H1 (cell line): Measurements from ENCODE around the gene CSRP1. TPM values are rescaled to one million over a fixed set of nuclear protein-coding genes. Genes with fewer than 3 reads are reported as not detected.

Experiments used
- CBX8 ChIP-seq: fragments of 300-800, 300-1000 bp; sonication (generic); IDR thresholded peaks from 2 replicates; pipeline ENCODE4 v1.7.1; 2016; ENCODE audit warnings: low read depth, low read length, borderline replicate concordance
- CHD7 ChIP-seq: fragments of 300-600 bp; sonication (generic); IDR thresholded peaks from 2 replicates; pipeline ENCODE4 v1.7.1; 2012; ENCODE audit warnings: low read length, moderate library complexity, mild to moderate bottlenecking, inconsistent platforms; ENCODE audit not compliant: insufficient replicate concordance
- CREB1 ChIP-seq: IDR thresholded peaks from 2 replicates; pipeline ENCODE4 v1.6.1; 2012; ENCODE audit warnings: inconsistent platforms
- CTBP2 ChIP-seq: IDR thresholded peaks from 2 replicates; pipeline ENCODE4 v1.7.0; 2011; ENCODE audit warnings: borderline replicate concordance, mild to moderate bottlenecking, moderate library complexity, mixed read lengths, low read length; ENCODE audit not compliant: insufficient read depth, insufficient read length
- POLR2AphosphoS5 ChIP-seq: IDR thresholded peaks from 2 replicates; pipeline ENCODE4 v1.6.1; 2011; ENCODE audit warnings: low read depth, low read length
- RFX5 ChIP-seq: IDR thresholded peaks from 2 replicates; pipeline ENCODE4 v1.6.1; 2011; ENCODE audit warnings: low read depth, low read length, improper control_type of control experiment, borderline replicate concordance
- SIN3A ChIP-seq, 2 experiments: IDR thresholded peaks in 1 of 2; conservative IDR thresholded peaks in 1 of 2; 2 replicates each; pipeline ENCODE4 v1.6.1; 2011 to 2012; ENCODE audit warnings: low read length in 2 of 2, improper control_type of control experiment in 1 of 2, low read depth in 1 of 2, mild to moderate bottlenecking in 1 of 2
- SRF ChIP-seq: IDR thresholded peaks from 2 replicates; pipeline ENCODE4 v1.6.1; 2011; ENCODE audit warnings: mild to moderate bottlenecking, low read depth, low read length, moderate library complexity
- polyA plus RNA-seq, 7 experiments: library from polyadenylated mRNA; depleted of rRNA in 3 of 7; stranded (reverse) in 5 of 7; unstranded in 2 of 7; fragments of >200 nt in 5 of 7; fragments of 200-250 nt in 2 of 7; gene quantifications; 1 replicate in 5 of 7; 2 replicates in 1 of 7; 4 replicates in 1 of 7; pipeline versions ENCODE4 v1.2.1 to v1.2.3, GENCODE V29; 2011 to 2013; ENCODE audit warnings: missing spikeins in 2 of 7, mixed read lengths in 2 of 7
- total RNA-seq: library from RNA; stranded (reverse); fragmentation: NEBNext Ultra II Directional; extraction: Animal tissue kit (Norgen Biotek cat#: 25700); gene quantifications from 2 replicates; pipeline ENCODE4 v1.2.1, GENCODE V29; 2021

The CSRP1 gene
- total and polyA plus RNA-seq, 2 of the 8 experiments (the other 6 are each of a cell fraction or from before 2014, with no cell fraction given) = 14.2 to 22.3 TPM

- TF ChIP-seq CHD7 = no peak
- no peak for TF ChIP-seq SIN3A (conservative IDR thresholded peaks at IDR 0.05 in 1 of 2, IDR thresholded peaks at IDR 0.05 in 1 of 2; ENCODE audit: low read depth in 1 of 2, low read length in 2 of 2)
- no peak for TF ChIP-seq RFX5
- no peak for TF ChIP-seq POLR2AphosphoS5
- TF ChIP-seq CTBP2 = no peak
- TF ChIP-seq CBX8 = no peak
- no peak for TF ChIP-seq SRF
- TF ChIP-seq CREB1 = no peak
These were observed 57.9 kb downstream of the CSRP1 start (continued) for GRCh38 chr1:201448990-201449389.
